Activated T-helper 17 cell treated with anti-CD3 and anti-CD28 coated beads, Interleukin-2, amount 50 U/mL, for 72 hours (primary cell): ENCODE results near the gene SF3B2. TPM values are rescaled to one million over a fixed set of nuclear protein-coding genes. Genes with fewer than 3 reads are reported as not detected.
"Not testable (repeated sequence)": the region's sequence is repeated elsewhere in the genome, so short reads cannot be mapped to it uniquely, and the experiment has no call there.

Experiments used
- ATAC-seq: fragments of 150-1000 bp; cut with Tn5 transposase; replicated peaks from 2 replicates; pipeline ENCODE4 v1.10.0; 2021; ENCODE audit warnings: mild to moderate bottlenecking, moderate library complexity
- H3K27ac Mint-ChIP-seq: one replicate; pipeline ENCODE4 v1.8.0; 2022; ENCODE audit warnings: mixed read lengths
- H3K27me3 Mint-ChIP-seq: one replicate; pipeline ENCODE4 v1.8.0; 2022; ENCODE audit warnings: mixed read lengths
- H3K36me3 Mint-ChIP-seq: one replicate; pipeline ENCODE4 v1.8.0; 2022; ENCODE audit warnings: low read depth, mild to moderate bottlenecking, mixed read lengths
- H3K4me1 Mint-ChIP-seq: one replicate; pipeline ENCODE4 v1.8.0; 2022; ENCODE audit warnings: mixed read lengths
- H3K4me3 Mint-ChIP-seq: one replicate; pipeline ENCODE4 v1.8.0; 2022; ENCODE audit warnings: mild to moderate bottlenecking, mixed read lengths
- H3K9me3 Mint-ChIP-seq: one replicate; pipeline ENCODE4 v1.8.0; 2022; ENCODE audit warnings: mixed read lengths
- total RNA-seq, 2 donors: library from RNA; stranded (reverse); gene quantifications; one replicate each; pipeline ENCODE4 v1.2.3, GENCODE V29; 2022

The SF3B2 gene, protein sequence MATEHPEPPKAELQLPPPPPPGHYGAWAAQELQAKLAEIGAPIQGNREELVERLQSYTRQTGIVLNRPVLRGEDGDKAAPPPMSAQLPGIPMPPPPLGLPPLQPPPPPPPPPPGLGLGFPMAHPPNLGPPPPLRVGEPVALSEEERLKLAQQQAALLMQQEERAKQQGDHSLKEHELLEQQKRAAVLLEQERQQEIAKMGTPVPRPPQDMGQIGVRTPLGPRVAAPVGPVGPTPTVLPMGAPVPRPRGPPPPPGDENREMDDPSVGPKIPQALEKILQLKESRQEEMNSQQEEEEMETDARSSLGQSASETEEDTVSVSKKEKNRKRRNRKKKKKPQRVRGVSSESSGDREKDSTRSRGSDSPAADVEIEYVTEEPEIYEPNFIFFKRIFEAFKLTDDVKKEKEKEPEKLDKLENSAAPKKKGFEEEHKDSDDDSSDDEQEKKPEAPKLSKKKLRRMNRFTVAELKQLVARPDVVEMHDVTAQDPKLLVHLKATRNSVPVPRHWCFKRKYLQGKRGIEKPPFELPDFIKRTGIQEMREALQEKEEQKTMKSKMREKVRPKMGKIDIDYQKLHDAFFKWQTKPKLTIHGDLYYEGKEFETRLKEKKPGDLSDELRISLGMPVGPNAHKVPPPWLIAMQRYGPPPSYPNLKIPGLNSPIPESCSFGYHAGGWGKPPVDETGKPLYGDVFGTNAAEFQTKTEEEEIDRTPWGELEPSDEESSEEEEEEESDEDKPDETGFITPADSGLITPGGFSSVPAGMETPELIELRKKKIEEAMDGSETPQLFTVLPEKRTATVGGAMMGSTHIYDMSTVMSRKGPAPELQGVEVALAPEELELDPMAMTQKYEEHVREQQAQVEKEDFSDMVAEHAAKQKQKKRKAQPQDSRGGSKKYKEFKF
- 100 to 1,000 TPM; 201 to 237 TPM for total RNA-seq

DNA sequence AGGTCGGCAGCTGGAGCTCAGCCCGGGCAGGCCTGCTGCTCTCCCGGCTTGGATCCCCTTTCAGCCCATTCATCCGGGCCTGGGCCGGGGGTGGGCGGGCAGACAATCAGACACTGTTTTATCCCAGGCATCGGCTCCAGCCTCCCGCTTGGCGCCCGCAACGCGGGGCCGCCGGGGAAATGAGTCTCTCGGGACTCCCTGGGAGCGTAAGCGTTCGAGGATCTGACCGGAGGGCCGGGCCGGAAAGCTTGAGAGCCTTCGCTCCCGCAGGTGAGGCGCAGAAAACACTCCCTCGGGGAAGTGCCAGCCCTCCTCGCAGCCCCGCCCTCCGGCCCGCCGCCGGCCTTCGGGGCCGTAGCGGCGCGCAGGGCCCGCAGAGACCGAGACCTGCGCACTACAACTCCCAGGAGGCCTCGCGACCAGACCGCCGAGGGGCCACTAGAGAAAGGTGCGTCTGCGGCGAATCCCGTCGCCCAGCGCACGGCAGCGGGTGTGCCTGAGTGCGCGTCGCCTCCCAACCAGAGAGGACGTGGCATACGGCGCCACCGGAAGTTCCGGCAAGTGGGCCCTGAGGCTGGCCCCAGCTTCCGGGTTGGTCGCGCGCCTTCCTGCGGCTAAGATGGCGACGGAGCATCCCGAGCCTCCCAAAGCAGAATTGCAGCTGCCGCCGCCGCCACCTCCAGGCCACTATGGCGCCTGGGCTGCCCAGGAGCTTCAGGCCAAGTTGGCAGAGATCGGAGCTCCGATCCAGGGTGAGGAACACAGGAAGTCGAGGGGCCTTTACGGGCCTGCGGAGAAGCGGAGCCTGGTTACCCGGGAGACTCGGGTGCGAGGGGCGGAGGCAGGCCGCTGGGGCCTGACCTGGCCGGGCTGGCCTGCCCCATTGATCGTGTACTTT lies at the start of gene SF3B2:
Gene SF3B2 (plus strand): TSS at position 599 of the 898 bp plus-strand sequence. CDS start 21 bp downstream, at position 620.
- peak within 1 kb of the TSS; percentile 100 for H3K27ac Mint-ChIP-seq
- peak; percentile 99 for ATAC-seq
- no peaks in the 10 kb centered on the region for H3K9me3 Mint-ChIP-seq
- H3K27me3 Mint-ChIP-seq, result no peaks in the 10 kb centered on the region
- H3K4me1 Mint-ChIP-seq, result peaks cover 6% of the 10 kb centered on the region
- peaks cover 59% of the 10 kb centered on the region for H3K36me3 Mint-ChIP-seq
- H3K4me3 Mint-ChIP-seq, result peak within 1 kb of the TSS; percentile 100

DNA sequence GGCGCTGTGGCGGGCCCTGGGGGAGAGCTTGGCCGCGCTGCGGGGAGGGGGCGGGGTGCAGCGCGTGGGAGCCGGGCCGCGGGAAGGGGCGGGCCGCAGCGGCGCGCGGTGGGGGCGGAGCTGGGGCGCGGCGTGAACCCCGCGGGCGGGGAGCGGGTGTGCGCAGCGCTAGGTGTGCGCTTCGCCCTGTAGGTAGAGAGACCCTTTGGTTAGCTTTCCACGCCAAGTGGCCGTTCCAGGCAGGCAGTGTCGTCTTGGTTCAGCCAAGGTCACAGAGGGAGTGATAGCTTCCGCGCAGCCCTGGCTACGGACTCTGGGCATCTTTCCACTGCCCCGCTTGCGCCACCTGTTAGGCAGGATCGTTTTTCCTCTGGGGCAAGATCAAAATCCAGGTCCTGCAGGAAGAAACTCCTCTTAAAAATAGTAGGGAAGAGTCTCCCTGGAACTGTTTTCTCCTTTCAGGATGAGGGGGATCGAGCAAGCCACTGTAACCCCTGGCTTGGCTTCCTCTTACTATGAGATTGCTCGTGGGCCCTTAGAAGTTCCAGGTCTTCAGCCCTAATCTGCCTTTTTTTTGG lies 49.4 kb upstream of the SF3B2 start:
- Mint-ChIP-seq H3K36me3 (peaks cover 82% of the 10 kb centered on the region), H3K9me3 (no peaks in the 10 kb centered on the region), H3K27ac (peak overlapping the region; percentile 99), H3K27me3 (no peaks in the 10 kb centered on the region), H3K4me1 (peaks cover 6% of the 10 kb centered on the region), H3K4me3 (peak overlapping the region; percentile 100)
- ATAC-seq, result peak; percentile 83

DNA sequence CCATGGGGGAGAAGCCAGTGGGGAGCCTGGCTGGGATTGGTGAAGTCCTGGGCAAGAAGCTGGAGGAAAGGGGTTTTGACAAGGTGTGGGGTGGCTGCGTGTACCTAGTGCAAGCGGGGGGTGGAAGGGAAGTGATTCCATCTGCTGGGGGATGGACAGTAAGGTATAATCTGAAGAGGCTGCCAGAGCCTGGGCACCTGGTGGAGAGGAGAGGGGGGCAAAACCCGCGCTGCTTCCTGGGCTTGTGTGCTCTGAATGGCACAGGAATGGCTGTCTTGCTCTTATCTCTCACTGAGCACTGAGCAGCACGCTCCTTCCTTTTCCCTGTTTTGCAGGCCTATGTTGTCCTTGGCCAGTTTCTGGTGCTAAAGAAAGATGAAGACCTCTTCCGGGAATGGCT lies 48.9 kb upstream of the SF3B2 start:
- Mint-ChIP-seq H3K27me3 (no peaks in the 10 kb centered on the region), H3K27ac (peak overlapping the region; percentile 99), H3K4me3 (peak overlapping the region; percentile 100), H3K4me1 (peaks cover 5% of the 10 kb centered on the region), H3K36me3 (peaks cover 76% of the 10 kb centered on the region), H3K9me3 (no peaks in the 10 kb centered on the region)
- no peak for ATAC-seq

DNA sequence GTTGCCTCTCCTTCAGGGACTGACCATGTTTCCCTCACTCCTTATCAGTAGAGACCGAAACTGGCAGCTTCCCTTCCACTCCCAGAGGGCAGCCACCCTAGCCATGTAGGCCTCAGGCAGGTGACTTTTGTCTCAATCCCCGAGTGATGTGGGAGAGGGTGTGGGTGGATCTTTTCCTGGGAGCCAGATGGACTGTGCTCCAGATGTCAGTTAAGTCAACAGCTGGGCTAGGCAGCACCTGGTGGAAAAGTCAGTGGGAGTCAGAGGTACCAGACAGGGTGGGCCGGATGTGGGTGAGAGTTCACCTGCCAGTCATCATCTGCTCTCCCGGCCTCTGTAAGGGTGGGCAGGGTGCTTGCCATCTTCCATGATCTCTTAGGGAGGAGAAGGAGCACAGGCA lies 48.0 kb upstream of the SF3B2 start:
- H3K36me3 Mint-ChIP-seq, result peaks cover 67% of the 10 kb centered on the region
- peak overlapping the region; percentile 100 for H3K4me3 Mint-ChIP-seq
- no peak for ATAC-seq
- no peaks in the 10 kb centered on the region for H3K9me3 Mint-ChIP-seq
- H3K4me1 Mint-ChIP-seq, result no peaks in the 10 kb centered on the region
- H3K27ac Mint-ChIP-seq, result no peak overlapping the region
- no peaks in the 10 kb centered on the region for H3K27me3 Mint-ChIP-seq

DNA sequence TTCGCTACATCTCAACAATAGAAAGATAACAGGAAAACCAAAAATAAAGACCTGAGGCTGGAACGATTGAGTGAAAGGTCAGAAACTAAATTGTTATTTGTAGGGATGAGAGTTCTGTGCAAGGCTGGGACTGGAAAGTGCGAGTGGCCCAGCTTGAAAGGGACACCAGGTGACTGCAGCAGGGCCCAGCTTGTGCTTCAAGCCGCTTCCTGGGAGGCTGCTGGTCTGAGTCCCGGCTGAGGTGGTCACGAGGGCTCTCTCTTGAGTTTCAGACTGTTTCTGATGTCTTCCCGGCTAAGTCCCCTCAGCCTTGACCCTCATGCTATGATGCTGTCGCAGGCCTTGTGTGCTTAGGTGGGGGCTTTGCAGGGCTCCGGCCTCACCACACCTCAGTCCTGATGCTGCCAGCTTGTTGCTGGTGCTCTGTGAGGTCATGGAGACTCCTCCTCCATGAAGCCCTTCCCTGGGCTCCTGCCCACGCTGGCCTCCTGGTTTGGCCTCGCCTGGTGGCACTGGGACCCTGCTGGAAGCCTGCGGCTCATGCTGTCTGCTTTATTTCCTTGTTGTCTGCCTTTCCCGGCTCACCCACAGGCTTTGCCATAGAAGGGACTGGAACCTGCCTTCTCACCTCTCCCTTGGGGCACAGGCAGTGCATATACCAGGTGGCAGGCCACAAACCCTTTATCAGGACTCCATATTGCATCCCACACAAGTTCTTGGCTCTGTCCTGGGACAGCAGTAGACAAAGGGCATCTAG lies 45.9 kb upstream of the SF3B2 start:
- Mint-ChIP-seq H3K27ac (no peak overlapping the region), H3K9me3 (no peaks in the 10 kb centered on the region), H3K4me3 (no peak overlapping the region), H3K4me1 (no peaks in the 10 kb centered on the region), H3K27me3 (no peaks in the 10 kb centered on the region), H3K36me3 (peaks cover 47% of the 10 kb centered on the region)
- no peak for ATAC-seq

DNA sequence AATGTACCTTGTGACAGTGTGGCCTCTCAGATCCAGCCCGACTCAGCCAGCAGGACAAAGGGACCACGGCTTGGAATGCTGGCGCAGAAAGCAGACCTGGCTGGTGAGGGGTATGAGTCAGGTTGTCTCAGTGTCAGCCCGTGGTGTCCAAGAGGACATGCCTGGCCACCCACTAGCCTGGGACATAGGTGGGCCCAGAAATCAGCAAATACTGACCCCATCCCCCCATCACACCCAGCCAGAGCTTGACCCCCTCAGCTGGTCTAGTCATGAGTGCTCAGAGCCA lies 45.3 kb upstream of the SF3B2 start:
- no peak overlapping the region for H3K27ac Mint-ChIP-seq
- ATAC-seq, result no peak
- peaks cover 42% of the 10 kb centered on the region for H3K36me3 Mint-ChIP-seq
- H3K4me1 Mint-ChIP-seq, result no peaks in the 10 kb centered on the region
- no peaks in the 10 kb centered on the region for H3K27me3 Mint-ChIP-seq
- H3K9me3 Mint-ChIP-seq, result no peaks in the 10 kb centered on the region
- H3K4me3 Mint-ChIP-seq, result no peak overlapping the region

DNA sequence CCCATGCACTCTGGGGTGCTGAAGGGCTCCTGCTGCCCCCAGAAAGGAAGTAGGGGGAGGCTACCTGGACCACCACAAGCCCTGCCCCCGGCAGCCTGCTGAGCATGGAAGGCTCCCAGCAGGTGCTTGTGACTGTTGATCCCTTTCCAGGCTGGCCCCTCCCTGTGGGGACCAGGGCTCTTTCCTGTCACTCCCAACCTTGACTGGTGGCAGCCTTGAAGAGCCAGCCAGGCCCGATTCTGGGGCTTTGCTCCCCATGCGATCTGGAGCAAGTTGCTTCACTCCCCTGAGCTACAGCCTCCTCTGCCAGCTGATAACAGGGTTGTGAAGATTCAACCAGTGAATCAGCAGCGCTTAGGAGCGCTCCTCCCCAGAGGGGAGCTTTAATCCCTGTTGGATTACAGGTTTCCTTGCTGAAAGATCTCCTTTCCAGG lies 44.9 kb upstream of the SF3B2 start:
- no peaks in the 10 kb centered on the region for H3K4me1 Mint-ChIP-seq
- ATAC-seq, result no peak
- H3K4me3 Mint-ChIP-seq, result no peak overlapping the region

DNA sequence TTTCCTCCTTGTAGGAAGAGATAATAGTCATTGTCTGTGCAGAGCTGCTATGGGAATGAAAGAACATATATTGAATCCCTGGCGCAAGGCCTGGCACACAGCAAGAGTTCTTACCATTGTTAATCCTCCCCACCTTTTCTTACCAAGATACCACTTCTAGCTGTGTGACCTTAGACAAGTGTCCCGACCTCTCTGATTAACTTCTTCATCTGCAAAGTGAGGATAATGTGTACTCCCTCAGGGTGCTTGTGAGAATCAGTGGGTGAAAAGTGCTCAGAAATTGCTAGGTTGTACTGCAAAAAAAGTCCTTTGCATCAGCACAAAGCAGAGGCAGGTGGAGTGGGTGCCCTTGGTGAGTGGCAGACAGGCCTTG lies 44.1 kb upstream of the SF3B2 start:
- Mint-ChIP-seq H3K9me3 (no peaks in the 10 kb centered on the region), H3K4me1 (no peaks in the 10 kb centered on the region), H3K27me3 (no peaks in the 10 kb centered on the region), H3K36me3 (peaks cover 29% of the 10 kb centered on the region), H3K4me3 (no peak overlapping the region), H3K27ac (peak overlapping the region; percentile 33)
- no peak for ATAC-seq

More for the DNA sequence above, 44.9 kb upstream of the SF3B2 start:
- peaks cover 38% of the 10 kb centered on the region for H3K36me3 Mint-ChIP-seq
- H3K27ac Mint-ChIP-seq, result no peak overlapping the region
- no peaks in the 10 kb centered on the region for H3K27me3 Mint-ChIP-seq
- H3K9me3 Mint-ChIP-seq, result no peaks in the 10 kb centered on the region

DNA sequence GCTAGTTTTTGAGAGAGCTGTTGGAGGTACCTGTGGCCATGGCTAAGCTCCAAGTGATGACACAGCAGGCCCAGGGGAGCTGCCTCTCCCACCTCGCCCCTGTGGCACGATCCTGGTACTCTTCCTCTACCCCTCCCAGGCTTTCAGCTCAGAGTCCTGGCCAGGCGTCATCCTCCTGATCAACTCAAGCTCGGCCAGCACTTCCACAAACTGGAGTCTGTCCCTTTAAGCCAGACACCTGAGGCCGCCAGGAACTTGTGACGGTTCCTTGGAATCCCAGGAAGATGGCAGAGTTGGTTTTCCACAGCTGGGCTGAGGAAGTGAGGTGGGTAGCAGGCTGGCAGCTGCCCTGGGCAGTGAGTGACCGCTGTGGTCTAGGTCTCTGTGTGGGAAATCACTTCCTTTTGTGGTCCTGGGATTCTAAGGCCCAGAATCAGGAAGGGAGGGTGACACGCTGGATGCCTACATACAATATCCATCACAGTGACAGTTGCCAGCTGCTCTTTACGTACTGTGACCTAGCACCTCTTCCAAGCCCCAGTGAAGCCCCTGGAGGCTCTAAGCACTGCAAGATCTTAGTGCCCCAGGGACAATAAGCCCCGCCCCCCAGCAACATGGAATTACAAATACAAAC lies 43.6 kb upstream of the SF3B2 start:
- Mint-ChIP-seq H3K27me3 (no peaks in the 10 kb centered on the region), H3K36me3 (peaks cover 24% of the 10 kb centered on the region), H3K4me3 (no peak overlapping the region), H3K9me3 (no peaks in the 10 kb centered on the region), H3K27ac (peak overlapping the region; percentile 33), H3K4me1 (no peaks in the 10 kb centered on the region)
- no peak for ATAC-seq

DNA sequence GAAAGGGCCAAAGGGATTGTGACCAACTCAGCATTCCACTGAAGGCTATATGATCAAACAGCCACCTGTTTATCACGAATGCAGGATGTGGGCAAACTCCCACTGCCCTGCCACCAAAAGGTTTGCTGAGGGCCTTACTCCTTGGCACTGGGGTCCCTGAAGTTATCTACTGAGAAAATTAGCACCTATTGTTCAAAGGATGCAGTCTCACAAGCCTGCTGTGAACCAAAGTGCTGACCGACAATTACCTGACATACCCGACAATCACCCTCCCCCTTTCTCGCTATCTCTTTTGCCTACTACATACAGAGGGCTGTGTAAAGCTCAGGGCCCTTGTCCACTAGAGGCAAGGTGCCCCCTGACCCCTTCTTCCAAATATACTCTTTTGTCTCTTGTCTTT lies 42.1 kb upstream of the SF3B2 start:
- not testable (repeated sequence) for H3K4me1 Mint-ChIP-seq, H3K27ac Mint-ChIP-seq, ATAC-seq, H3K4me3 Mint-ChIP-seq, H3K36me3 Mint-ChIP-seq, H3K9me3 Mint-ChIP-seq, H3K27me3 Mint-ChIP-seq

DNA sequence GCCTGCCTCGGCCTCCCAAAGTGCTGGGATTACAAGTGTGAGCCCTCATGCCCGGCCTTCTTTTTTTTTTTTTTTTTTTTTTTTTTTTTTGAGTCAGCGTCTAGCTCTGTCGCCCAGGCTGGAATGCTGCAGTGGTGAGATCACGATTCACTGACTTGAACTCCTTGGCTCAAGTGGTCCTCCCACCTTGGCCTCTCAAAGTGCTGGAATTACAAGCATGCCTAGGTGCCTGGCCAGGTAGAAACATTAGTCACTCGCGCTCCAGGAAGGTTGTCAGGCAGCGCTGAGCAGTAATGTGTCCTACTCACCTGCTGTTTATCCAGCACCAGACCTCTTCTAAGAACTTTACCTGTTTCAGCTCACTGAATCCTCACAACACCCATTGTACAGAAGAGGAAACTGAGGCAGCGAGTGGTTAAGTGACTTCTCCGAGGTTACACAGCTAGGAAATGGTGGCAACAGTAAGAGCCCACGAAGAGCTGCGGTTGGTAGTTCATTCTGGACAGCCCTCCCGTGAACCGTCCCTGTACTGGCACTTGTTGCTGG lies 40.9 kb upstream of the SF3B2 start:
- no peaks in the 10 kb centered on the region for H3K27me3 Mint-ChIP-seq
- ATAC-seq, result no peak
- H3K36me3 Mint-ChIP-seq, result no peaks in the 10 kb centered on the region
- no peak overlapping the region for H3K27ac Mint-ChIP-seq
- H3K4me1 Mint-ChIP-seq, result no peaks in the 10 kb centered on the region
- H3K4me3 Mint-ChIP-seq, result no peak overlapping the region
- no peaks in the 10 kb centered on the region for H3K9me3 Mint-ChIP-seq

DNA sequence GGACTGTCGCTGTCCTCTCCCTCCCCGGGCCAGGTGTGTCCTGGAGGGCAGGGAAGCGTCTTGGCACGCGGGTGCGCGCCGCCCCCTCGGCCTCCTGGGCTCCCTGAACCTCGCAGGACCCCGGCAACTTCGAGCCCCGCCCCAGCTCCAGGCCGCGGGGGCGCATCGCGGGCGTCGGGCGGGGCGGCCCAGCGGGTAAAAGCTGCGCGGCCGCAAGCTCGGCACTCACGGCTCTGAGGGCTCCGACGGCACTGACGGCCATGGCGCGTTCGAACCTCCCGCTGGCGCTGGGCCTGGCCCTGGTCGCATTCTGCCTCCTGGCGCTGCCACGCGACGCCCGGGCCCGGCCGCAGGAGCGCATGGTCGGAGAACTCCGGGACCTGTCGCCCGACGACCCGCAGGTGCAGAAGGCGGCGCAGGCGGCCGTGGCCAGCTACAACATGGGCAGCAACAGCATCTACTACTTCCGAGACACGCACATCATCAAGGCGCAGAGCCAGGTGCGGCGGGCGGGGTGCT lies 40.3 kb upstream of the SF3B2 start, which contains the start of gene CST6:
Gene CST6 (plus strand): TSS at position 224 of the 519 bp plus-strand sequence. CDS start 37 bp downstream, at position 261.
- Mint-ChIP-seq H3K36me3 (no peaks in the 10 kb centered on the region), H3K4me1 (no peaks in the 10 kb centered on the region), H3K27me3 (no peaks in the 10 kb centered on the region), H3K9me3 (no peaks in the 10 kb centered on the region), H3K4me3 (no peak within 1 kb of the TSS), H3K27ac (no peak within 1 kb of the TSS)
- peak; percentile 18 for ATAC-seq
